GM23338 (cell line): ENCODE data around the gene GAB2.

Source experiments
- CTCF ChIP-seq, 2 experiments: fragments of 200-600 bp in 1 of 2; sonication (generic) in 1 of 2; conservative IDR thresholded peaks; 2 replicates each; pipeline versions ENCODE4 v1.5.1 to v1.6.1; 2016 to 2017; ENCODE audit warnings: antibody characterized with exemption in 2 of 2, low read depth in 2 of 2, mild to moderate bottlenecking in 2 of 2, moderate library complexity in 1 of 2
- EZH2 ChIP-seq: fragments of 200-600 bp; sonication (generic); IDR thresholded peaks from one replicate; pipeline ENCODE4 v1.8.0; 2017; ENCODE audit warnings: antibody characterized with exemption, mild to moderate bottlenecking, low read depth; ENCODE audit not compliant: unreplicated experiment
- EZH2phosphoT487 ChIP-seq: fragments of 200-600 bp; sonication (generic); IDR thresholded peaks from one replicate; pipeline ENCODE4 v1.8.1; 2018; ENCODE audit warnings: antibody characterized with exemption; ENCODE audit not compliant: unreplicated experiment
- NANOG ChIP-seq: IDR thresholded peaks from 2 replicates; pipeline ENCODE4 v1.6.1; 2016; ENCODE audit warnings: antibody characterized with exemption, borderline replicate concordance
- POLR2AphosphoS5 ChIP-seq: IDR thresholded peaks from 2 replicates; pipeline ENCODE4 v1.6.1; 2016; ENCODE audit warnings: antibody characterized with exemption, low read depth
- STAT1 ChIP-seq: IDR thresholded peaks from one replicate; pipeline ENCODE4 v1.6.1; 2016; ENCODE audit warnings: antibody characterized with exemption; ENCODE audit not compliant: unreplicated experiment
- ZNF114 ChIP-seq: fragments of 250-450 bp; sonication (Bioruptor Pico); IDR thresholded peaks from 2 replicates; pipeline ENCODE4 v1.5.0; 2020; ENCODE audit warnings: mild to moderate bottlenecking, moderate library complexity
- ZNF462 ChIP-seq: fragments of 250-450 bp; sonication (Bioruptor Pico); IDR thresholded peaks from 2 replicates; pipeline ENCODE4 v1.5.0; 2020; ENCODE audit warnings: mild to moderate bottlenecking, moderate library complexity
- TF ChIP-seq, protein P1 (sequence below): IDR thresholded peaks from one replicate; pipeline ENCODE4 v1.6.1; 2018; ENCODE audit warnings: antibody characterized with exemption; ENCODE audit not compliant: unreplicated experiment
- TF ChIP-seq, protein P2 (sequence below): IDR thresholded peaks from 2 replicates; pipeline ENCODE4 v1.6.1; 2016; ENCODE audit warnings: antibody characterized with exemption

GRCh38 chr11:78244080-78244479 is 173.5 kb downstream of the GAB2 start:
- TF ChIP-seq EZH2 (no peak), CTCF (conservative IDR thresholded peaks at IDR 0.05; ENCODE audit: low read depth in 2 of 2) (no peak), POLR2AphosphoS5 (no peak), EZH2phosphoT487 (no peak), NANOG (no peak), STAT1 (no peak), ZNF114 (CRISPR knock-in tag) (no peak), ZNF462 (CRISPR knock-in tag) (no peak)
- TF ChIP-seq, protein P1, sequence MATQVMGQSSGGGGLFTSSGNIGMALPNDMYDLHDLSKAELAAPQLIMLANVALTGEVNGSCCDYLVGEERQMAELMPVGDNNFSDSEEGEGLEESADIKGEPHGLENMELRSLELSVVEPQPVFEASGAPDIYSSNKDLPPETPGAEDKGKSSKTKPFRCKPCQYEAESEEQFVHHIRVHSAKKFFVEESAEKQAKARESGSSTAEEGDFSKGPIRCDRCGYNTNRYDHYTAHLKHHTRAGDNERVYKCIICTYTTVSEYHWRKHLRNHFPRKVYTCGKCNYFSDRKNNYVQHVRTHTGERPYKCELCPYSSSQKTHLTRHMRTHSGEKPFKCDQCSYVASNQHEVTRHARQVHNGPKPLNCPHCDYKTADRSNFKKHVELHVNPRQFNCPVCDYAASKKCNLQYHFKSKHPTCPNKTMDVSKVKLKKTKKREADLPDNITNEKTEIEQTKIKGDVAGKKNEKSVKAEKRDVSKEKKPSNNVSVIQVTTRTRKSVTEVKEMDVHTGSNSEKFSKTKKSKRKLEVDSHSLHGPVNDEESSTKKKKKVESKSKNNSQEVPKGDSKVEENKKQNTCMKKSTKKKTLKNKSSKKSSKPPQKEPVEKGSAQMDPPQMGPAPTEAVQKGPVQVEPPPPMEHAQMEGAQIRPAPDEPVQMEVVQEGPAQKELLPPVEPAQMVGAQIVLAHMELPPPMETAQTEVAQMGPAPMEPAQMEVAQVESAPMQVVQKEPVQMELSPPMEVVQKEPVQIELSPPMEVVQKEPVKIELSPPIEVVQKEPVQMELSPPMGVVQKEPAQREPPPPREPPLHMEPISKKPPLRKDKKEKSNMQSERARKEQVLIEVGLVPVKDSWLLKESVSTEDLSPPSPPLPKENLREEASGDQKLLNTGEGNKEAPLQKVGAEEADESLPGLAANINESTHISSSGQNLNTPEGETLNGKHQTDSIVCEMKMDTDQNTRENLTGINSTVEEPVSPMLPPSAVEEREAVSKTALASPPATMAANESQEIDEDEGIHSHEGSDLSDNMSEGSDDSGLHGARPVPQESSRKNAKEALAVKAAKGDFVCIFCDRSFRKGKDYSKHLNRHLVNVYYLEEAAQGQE: no peak
- TF ChIP-seq, protein P2, sequence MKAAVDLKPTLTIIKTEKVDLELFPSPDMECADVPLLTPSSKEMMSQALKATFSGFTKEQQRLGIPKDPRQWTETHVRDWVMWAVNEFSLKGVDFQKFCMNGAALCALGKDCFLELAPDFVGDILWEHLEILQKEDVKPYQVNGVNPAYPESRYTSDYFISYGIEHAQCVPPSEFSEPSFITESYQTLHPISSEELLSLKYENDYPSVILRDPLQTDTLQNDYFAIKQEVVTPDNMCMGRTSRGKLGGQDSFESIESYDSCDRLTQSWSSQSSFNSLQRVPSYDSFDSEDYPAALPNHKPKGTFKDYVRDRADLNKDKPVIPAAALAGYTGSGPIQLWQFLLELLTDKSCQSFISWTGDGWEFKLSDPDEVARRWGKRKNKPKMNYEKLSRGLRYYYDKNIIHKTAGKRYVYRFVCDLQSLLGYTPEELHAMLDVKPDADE: no peak
